Kidney capillary endothelial cell (primary cell): ENCODE data around the gene USP34.
A peak's percentile ranks its signal among the peaks of the same experiment; 100 is the strongest.
"Not testable (repeated sequence)": the region's sequence is repeated elsewhere in the genome, so short reads cannot be mapped to it uniquely, and the experiment has no call there.

Source experiments
- DNase-seq: peaks from one replicate; pipeline ENCODE4 v3.0.0-alpha.2; 2018; ENCODE audit warnings: low spot score

Gene USP34

DNA sequence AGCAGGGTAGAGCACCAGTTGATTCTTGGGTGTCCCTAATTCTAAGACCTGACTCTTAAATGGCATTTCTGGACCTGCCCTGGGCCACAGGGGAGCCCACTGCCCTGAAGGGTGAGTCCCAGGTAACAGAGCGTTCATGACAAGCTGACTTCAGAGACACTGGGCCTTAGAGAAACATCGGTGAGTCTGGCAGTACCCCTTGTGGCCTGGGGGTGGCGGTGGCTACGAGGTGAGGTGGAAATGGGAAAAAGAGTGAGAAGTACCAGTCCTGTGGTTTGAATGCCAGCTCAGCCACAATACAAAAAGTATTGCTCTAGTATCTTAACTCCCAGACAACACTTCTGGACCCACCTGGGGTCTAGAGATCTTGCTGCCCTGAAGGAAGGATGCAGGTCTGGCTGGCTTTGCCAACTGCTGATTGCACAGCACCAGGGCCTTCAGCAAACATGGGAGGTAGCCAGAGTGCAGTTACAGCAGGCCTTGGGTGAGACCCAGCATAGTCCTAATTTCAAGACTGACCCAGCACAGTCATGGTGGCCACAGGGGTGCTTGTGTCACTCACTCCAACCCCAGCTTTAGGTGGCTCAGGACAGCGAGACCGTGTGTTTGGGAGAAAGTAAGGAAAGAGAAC, 44.5 kb downstream of the USP34 start:
- peak; percentile 20 for DNase-seq

DNA sequence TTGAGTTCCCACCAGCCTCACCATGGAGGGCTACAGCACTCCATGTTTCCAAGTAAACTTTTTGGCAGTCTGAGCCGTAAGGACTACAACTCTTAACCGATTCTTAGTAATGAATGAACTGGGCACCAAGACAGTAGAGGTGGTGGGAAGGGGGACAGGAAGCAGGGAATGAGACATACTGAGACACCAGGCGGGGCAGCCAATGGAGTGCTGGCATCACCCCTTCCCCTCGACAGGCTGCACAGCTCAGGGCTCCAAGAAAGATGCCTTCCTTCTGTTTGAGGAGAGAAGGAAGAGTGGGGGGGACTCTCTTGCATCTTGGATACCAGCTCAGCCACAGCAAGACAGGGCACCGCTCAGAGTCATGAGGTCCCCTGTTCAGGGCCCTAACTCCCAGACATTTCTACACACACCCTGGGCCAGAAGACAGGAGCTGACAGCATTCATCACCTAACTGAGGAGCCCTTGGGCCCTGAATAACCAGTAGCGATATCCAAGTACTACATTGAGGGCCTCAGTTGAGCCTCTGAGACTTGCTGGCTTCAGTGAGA, 45.2 kb downstream of the USP34 start:
- DNase-seq, result no peak

GRCh38 chr2:61423714-61424113, 47.2 kb downstream of the USP34 start:
- DNase-seq, result peak; percentile 57

- DNase-seq, result no peak
These were observed 49.3 kb downstream of the USP34 start for GRCh38 chr2:61421611-61422010.

DNA sequence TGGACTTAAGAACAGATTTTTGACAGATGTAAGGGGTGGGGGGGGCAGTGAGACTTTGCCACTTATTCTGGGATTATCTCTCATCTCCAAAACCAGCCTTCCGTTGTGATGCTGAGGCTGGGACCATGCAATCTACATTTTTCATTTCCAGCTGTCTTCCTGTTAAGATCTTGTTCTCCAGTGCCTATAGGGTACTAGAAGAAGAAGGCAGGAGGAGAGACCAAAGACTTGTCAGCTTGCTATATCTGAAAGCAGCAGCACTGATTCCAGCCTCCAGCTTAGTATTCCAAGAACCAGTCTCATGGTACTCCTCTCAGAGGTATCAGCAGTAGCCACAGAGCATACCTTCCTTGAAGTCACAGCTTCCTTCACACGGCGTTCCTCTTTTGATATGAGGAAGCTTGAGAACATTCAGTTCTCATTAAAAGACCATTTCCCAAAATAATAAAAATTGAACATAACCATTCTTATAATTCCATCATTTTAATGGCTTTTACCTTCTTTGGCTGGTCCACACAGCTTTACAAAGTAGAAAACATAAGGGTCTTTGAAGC, 49.8 kb downstream of the USP34 start:
- DNase-seq, result no peak

- no peak for DNase-seq
These were observed 51.3 kb downstream of the USP34 start for GRCh38 chr2:61419570-61419969.

DNA sequence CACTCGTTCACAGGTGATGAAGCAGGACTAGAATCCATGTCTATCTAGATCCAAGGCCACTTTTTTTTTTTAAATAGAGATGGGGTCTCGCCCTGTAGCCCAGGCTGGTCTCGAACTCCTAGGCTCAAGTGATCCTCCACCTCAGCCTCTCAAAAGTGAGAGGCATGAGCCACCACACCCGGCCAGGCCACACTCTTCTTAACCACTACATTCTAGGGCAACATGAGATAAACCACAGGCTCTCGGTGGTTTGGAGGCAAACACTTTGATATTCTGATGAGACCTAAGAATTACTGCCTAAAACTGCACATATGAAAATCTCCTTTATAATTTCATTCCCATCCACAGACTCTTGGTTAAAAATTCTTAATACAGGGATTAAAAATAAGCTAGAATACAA, 51.8 kb downstream of the USP34 start:
- DNase-seq, result no peak

DNA sequence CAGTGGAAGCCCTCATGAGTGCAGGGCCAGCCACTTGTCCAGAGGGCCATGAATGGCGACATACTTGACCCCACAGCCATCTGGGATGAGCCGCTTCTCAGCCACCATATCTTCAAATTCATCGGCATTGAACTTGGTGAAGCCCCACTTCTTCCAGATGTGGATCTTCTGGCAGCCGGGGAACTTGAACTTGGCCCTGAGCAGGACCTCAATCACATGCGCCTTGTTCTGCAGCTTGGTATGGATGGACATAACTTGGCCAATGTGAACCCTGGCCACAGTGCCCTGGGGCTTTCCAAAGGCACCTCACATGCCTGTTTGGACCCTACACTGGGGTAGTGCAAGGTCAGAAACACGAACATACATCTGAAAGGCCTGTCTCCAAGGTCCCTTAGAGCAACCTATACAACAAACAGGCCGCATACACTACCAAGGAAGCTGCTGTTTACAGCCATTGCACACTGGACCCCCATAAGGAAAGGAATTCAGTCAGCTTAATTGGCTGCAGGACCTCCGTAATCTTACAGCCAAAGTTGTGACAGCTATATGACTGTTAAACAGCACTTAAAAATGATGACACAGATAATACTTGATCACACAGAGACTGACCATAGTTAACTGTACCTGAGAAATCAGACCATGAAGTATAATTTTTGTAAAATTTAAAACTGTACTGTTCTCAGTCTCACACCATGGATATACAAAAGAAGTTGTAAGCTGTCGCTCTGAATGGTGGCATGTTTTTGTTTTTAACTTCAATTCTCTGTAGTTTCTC, 53.8 kb downstream of the USP34 start:
- DNase-seq, result no peak

GRCh38 chr2:61415265-61415664, 55.6 kb downstream of the USP34 start:
- no peak for DNase-seq

- DNase-seq, result no peak
These were observed 56.2 kb downstream of the USP34 start for GRCh38 chr2:61414674-61415073.

DNA sequence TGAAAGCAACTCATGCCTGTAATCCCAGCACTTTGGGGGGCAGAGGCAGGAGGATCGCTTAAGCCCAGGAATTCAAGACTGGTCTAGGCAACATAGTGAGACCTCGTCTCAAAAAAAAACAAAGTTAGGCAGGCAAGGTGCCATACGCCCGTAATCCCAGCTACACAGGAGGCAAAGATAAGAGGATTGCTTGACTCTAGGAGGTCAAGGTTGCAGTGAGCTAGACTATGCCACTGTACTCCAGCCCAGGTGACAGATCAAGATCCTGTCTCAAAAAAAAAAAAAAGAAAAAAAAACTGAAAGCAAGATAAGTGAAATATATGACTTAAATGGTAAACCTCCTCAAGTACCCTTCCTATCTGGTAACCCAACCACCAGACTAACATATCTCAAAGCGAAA, 59.8 kb downstream of the USP34 start:
- no peak for DNase-seq

DNA sequence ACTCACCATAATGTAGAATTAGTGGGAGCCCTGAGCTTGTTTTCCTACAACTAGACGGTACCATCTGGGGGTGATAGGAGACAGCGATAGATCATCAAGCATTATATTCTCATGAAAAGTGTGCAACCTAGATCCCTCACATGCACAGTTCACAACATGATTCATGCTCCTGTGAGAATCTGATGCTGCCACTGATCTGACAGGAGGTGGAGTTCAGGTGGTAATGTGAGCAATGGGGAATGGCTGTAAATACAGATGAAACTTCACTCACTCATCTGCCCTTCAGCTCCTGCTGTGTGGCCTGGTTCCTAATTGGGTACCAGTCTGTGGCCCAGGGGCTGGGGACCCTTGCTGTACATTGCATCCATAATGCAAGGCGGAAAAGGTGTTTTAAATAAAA, 60.7 kb downstream of the USP34 start:
- no peak for DNase-seq

DNA sequence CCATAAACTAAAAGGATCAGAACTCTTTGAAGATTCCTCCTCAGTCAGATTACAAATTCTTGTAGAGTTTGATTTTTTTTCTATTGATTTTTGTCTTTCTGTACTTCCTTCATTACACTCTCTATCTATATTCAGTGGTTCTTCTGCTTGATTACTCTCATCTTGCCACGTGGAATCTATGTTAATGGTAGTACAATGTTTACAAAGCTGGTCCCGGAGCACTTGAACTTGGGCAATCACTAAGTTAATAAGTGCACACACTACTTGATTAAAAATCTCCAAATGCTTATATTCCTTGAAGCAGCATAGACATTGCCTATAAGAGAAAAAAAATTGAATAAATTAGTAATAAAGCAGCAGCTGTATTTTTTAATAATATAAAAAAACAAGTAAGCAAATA, 65.1 kb downstream of the USP34 start:
- no peak for DNase-seq

DNA sequence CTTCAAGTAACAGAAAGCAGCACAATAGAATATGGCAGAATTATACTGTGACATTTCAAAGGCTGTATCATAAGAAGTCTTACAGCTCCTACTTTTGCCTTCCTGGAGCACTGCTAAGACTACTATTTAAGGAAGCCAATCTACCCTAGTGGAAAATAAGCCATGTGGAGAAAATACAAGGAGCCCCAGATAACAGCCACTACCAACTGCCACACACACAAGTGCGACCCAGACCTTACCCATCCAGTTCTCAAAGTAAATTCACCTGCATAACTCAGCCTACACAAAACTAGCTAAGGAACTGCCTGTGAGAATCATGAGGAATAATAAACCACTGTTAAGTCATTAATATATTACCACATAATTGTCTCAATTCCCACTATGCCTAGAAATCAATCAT, 66.4 kb downstream of the USP34 start:
- no peak for DNase-seq

- DNase-seq, result no peak
These were observed 72.5 kb downstream of the USP34 start for GRCh38 chr2:61398413-61398812.

DNA sequence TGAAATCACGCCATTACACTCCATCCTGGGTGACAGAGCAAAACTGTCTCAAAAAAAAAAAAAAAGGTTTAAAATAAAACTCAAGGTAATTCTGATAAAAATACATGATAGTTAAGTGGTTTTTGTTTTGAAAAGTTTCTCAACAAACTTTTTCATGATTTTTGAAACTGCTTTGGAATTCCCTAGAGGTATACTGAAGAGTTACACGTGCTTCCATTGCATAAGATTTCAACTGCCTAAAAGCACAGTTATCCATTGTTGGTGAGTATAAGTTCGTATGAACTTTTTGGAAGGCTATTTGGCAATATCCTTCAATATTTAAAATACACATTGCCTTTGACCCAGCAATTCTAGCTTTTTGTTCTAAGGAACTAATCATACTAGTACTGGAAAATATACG, 74.9 kb downstream of the USP34 start:
- no peak for DNase-seq

GRCh38 chr2:61387588-61387987, 83.3 kb downstream of the USP34 start:
- DNase-seq, result not testable (repeated sequence)

GRCh38 chr2:61380882-61381197, 90.0 kb downstream of the USP34 start:
- not testable (repeated sequence) for DNase-seq

DNA sequence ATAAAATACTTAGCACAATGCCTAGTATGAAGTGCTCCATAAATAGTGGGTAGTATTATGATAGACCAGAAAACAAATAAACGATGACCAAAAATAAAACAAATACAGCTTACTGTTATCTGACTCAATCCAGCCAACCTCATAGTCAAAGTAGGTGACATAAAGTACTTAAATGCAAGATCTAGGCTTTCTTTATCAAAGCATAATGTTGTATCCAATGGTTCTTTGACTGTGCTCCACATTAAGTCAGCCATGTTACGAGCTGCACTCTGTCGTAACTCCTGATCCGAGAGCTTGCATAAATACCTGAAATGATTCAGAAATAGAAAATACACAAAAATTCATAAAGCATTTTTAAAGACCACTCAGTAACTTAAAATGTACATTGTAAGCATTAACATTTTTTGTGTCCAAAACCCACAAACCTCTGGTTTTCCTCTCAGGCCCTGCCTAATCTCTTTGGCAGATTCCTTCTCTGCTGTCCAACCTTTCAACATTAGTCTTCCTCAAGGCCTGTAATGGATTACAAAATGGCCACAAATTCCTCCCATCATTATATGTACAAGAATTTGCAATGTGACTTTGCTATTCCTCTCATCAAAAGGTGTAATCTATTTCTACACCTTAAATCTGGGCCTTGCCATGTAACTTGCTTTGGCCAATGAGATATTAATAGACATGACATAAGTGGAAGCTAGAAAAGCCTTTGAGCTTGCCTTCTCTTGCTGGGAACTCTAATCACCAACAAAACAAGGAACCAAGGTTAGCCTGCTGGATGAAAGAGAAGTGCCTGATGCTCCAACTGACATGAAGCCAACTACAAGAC, 90.6 kb downstream of the USP34 start:
- no peak for DNase-seq

- no peak for DNase-seq
These were observed 91.4 kb downstream of the USP34 start for GRCh38 chr2:61379521-61379920.

DNA sequence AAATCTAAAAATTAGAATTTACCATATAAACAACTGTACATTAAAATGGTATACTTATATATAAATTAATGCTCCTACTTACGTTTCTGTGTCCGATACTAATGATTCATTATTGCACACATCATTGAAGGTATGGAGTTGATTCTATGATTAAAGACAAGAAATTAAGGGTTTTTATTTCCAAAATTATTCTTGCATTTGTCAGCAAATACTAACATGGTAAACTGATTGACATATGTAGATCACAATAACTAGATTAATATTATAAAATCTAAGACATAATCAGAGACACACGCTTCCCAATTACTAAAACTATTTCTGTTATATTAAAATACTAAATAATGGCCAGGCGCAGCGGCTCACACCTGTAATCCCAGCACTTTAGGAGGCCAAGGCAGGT, 92.6 kb downstream of the USP34 start:
- no peak for DNase-seq

DNA sequence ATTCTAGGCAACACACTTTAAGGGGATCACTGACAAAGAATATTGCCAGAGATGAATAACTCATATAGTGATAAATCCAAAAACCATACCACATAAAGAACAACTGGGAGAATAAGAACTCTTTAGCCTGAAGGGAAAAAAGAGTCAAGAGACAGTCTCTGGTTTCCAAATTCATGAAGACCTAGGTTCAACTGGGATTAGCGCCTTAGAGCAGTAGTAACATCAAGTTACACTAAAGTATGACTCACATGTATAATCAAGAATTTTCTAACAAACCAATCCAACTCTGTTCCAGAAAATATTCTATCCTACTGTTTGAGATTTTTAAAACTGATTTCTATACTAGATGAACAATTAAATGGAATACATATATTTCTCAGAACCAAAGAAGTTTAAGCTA, 93.8 kb downstream of the USP34 start:
- no peak for DNase-seq

- no peak for DNase-seq
These were observed 94.7 kb downstream of the USP34 start for GRCh38 chr2:61376211-61376610.
